ENCODE data around the gene CPEB3.

- TF ChIP-seq, protein P1, sequence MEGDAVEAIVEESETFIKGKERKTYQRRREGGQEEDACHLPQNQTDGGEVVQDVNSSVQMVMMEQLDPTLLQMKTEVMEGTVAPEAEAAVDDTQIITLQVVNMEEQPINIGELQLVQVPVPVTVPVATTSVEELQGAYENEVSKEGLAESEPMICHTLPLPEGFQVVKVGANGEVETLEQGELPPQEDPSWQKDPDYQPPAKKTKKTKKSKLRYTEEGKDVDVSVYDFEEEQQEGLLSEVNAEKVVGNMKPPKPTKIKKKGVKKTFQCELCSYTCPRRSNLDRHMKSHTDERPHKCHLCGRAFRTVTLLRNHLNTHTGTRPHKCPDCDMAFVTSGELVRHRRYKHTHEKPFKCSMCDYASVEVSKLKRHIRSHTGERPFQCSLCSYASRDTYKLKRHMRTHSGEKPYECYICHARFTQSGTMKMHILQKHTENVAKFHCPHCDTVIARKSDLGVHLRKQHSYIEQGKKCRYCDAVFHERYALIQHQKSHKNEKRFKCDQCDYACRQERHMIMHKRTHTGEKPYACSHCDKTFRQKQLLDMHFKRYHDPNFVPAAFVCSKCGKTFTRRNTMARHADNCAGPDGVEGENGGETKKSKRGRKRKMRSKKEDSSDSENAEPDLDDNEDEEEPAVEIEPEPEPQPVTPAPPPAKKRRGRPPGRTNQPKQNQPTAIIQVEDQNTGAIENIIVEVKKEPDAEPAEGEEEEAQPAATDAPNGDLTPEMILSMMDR (conservative IDR thresholded peaks at IDR 0.05; ENCODE audit: low read depth, low read length), result no peak
- no peak for TF ChIP-seq EZH2 (IDR thresholded peaks at IDR 0.05; ENCODE audit: borderline replicate concordance, low read depth, low read length, poor library complexity, severe bottlenecking)
Measured at GRCh38 chr10:92309272-92309671, 18.4 kb upstream of the CPEB3 start.
